Left ventricle myocardium superior (tissue), 1 donor: Measurements from ENCODE around the gene EPHA1. TPM values are rescaled to one million over a fixed set of nuclear protein-coding genes. Genes with fewer than 3 reads are reported as not detected.

Experiments
- ATAC-seq: fragments of 200-7000 bp; cut with Tn5 transposase; one replicate; pipeline ENCODE4 v1.9.1; 2020; ENCODE audit warnings: mild to moderate bottlenecking, moderate library complexity
- DNase-seq: peaks from one replicate; pipeline ENCODE4 v3.0.0-alpha.2; 2020
- intact Hi-C: fragments of 100-400 bp; cut with micrococcal nuclease; formaldehyde crosslinking; loops from one replicate; pipeline ENCODE4 v1.11.0; 2022
- total RNA-seq: library from RNA; stranded (reverse); fragmentation: NEBNext Ultra II Directional; extraction: Animal tissue kit (Norgen Biotek cat#: 25700); gene quantifications from one replicate; pipeline ENCODE4 v1.2.1, GENCODE V29; 2021
- donor health status: DM: no; HTN: yes; CAD: no; lungs with severe emphysema.

The EPHA1 gene
- total RNA-seq, 1 donor from 2014 or later: not detected

DNA sequence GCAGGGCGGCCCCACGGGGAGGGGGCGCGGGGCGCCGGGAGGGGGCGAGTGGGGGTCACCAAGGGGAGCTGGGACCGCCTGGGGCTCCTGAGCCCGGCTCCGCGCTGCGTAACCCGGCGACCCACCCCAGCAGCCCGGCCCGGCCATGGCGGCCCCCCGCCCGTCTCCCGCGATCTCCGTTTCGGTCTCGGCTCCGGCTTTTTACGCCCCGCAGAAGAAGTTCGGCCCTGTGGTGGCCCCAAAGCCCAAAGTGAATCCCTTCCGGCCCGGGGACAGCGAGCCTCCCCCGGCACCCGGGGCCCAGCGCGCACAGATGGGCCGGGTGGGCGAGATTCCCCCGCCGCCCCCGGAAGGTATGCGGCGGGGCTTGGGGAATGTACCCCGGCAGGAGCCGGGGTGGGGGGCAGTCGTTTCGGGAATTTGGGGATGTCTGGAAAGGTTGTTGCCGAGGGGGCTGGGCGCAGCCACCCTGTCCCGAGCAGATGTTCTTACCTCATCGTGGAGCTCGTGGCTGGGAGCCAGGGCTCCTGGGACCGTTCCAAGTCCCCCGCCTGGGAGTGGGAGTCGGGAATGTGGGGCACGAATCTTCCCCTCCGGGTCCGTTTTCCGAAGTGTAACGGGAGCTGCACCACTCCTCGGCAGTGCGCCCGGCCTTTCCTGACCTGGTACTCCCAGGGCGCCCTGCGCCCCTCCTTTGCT is 27.1 kb downstream of the EPHA1 start:
- ATAC-seq (peak; percentile 3), DNase-seq (peak; percentile 87)
- intact Hi-C loops: no loop called here

DNA sequence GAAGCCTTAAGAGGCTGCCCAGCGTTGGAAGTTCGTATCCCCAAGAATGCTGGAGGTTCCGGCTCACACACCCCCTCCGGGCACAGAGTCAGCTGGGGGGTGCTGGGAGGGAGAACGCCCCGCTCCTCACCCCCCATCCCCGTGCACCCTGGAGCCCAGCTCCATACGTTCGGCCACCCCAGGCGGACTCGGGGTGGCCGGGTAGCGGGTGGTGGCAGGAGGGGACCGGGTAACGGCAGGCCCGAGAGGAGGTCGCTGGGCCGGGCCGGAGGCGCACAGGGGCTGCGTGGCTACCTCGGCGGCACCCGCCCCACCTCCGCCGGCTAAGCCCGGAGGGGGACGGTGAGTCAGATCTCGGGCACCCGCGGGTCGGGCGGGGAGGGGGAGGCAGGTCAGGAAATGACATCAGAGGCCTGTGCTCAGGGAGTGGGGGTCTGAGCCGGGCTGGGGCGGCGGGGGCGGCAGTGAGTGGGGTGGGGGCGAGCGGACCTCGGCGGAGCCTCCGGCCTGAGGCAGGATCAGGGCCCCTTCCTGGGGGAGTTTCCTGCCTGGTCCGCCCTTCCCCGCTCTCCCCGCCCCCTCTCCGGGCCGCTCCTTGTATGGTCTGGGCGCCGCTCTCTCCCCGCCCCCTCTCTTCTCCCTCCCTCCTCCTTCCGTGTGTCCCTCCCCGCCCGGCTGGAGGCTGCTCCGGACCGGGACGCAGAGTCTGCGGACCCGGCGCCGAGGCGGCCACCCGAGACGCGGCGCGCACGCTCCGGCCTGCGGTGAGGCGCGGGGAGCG is 27.8 kb downstream of the EPHA1 start, which contains the start of gene ZYX:
TSS of gene ZYX (plus strand) at position 700 of the 781 bp plus-strand sequence. CDS start 227 bp downstream, outside the sequence.
- ATAC-seq (peak; percentile 93), DNase-seq (peak; percentile 97)
- intact Hi-C loops: no loop called here

DNA sequence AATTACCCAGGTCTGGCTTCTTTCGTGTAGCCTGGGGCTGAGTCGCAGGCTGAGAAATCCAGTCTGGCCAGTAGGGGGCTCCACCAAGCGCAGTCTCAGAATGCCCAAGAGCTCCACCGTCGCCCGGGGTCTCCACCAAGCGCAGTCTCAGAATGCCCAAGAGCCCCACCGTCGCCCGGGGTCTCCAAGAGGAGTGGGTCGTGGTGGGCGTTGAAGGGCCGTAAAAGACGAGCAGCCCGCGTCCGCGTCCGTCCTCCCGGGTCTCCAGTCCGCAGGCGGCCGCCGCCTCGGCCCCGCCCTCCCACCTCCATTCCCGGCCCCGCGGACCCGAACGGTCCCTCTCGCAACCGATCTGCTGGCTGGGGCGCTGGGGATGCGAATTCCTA is 28.4 kb downstream of the EPHA1 start:
- DNase-seq: peak; percentile 93
- intact Hi-C loops: no loop called here

DNA sequence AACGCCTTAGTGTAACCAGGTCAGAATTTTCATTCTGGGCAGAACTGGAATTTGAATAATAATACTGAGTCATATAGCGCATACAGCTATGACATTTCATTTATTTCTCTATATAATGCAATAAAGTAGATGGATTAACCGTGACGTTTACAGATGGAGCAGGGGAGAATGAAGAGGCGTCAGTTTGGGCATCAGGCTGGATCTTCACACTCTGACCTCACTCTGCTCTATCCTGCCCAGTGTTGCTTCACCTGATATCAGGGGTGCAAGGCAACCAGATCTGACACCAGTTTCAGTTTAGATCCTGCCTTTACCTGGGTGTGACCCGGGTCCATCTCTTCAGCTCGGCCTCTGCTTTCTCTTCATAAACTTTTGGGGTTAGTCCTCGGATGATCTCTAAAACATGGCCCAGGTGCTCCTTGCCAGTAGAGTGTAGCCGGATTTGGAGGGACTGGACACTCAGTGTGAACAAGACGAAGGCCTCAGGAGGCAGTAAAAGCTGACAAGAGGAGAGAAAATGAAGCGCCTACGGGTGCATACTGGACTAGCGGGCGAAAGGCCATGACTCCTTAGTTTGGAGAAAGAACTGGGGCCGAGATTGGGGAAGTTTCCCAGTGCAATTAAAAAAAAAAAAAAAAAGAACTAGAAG is 28.9 kb downstream of the EPHA1 start:
- peak; percentile 0 for ATAC-seq
- DNase-seq: no peak
- intact Hi-C loops: no loop called here

More for the DNA sequence above, 28.4 kb downstream of the EPHA1 start:
- peak; percentile 77 for ATAC-seq

DNA sequence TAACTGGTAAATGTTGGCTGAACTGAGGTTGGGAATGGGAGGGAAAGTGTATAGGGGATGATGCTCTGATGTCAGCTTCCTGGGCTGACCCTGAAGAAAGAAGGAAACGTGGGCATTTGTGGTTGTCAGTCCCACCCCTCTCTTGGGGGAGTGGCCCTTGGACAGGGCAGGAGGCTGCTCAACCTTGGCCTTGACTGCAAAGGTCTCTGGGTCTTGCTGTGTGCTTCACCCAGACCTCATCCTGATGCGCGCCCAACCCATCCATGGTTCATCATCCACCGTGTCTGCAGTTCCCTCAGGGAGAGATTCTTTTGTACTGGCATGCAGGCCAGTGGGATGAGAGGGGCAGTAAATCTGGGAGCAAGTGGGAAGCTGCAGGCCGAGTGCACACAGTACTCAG is 32.3 kb downstream of the EPHA1 start:
- DNase-seq (no peak), ATAC-seq (no peak)
- intact Hi-C loops: no loop called here

DNA sequence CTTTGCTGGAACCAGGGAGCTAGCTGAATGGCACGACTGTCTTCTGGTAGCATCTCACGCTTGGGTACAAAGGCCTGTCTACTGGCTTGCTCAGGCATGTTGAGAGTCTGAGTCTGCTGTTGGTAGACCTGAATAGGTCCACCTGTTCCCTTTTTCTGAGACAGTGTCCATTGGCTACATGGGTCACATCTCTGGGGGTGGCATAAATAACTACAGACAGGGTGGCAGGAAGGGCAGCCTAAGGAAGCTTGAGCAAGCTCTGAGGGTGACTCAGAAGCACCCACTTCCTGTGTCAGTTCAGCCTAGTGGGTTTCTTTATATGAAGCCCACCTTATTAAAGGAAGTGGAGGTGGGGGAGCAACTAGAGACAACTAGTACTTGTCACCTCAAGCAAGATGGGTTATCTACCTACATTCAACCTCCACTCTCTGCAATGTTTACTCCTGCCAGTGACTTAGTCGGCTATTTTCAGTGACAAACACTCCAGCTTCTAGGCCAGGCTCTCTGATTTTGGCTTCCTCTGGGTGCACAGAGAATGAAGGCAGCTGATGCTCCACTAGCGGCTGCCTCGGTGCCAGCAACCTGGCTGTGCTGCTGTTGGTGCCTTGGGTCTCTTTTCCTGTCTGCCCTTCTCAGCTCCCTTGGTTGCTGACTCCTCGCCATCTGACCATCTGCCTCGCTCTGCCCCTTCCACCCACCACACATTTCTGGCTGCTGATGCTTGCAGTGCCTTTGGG is 33.2 kb downstream of the EPHA1 start:
- intact Hi-C loops: no loop called here
- DNase-seq (peak; percentile 28), ATAC-seq (no peak)

DNA sequence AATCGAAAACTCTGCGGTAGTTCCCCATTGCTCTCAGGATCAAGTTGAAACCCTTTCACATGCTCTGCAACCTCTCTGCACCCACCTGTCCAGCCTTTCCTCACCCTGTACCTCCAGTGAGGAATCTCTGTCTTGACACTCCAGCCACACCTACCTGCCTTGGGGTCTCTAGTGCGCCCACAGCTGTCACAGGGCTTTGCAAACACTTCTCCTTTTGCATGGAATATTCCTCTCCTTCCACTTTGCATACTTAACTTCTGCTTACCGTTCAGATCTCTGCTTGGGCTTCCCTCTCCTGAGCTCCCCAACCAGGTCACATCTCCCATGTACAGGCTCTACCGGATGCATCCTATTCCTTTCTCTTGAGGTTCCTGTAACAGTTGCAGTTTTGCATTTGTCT is 34.1 kb downstream of the EPHA1 start:
- DNase-seq (no peak), ATAC-seq (peak; percentile 24)
- intact Hi-C loops: no loop called here

DNA sequence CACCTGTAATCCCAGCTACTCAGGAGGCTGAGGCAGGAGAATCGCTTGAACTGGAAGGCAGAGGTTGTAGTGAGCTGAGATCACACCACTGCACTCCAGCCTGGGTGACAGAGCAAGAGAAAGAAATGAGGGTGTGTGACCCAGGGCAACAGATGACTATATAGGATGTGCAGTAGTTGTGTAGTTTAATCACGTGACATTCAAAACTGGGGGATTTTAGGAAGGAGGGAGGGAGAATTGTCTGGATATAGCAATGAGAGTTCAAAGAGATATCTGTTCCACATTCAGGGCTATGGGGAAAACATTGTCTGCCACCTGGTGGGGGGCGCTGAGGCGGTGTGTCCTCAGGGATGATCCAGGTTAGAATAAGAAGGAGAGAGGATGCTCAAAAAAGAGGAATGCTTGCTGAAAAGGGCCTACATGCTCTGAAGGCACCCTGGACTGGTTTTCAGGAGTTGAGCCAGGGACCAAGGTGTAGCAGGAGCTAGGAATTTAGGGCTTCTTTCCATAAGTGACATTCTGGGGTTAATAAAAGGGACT is 35.3 kb downstream of the EPHA1 start:
- ATAC-seq (no peak), DNase-seq (no peak)
- intact Hi-C loops: no loop called here

DNA sequence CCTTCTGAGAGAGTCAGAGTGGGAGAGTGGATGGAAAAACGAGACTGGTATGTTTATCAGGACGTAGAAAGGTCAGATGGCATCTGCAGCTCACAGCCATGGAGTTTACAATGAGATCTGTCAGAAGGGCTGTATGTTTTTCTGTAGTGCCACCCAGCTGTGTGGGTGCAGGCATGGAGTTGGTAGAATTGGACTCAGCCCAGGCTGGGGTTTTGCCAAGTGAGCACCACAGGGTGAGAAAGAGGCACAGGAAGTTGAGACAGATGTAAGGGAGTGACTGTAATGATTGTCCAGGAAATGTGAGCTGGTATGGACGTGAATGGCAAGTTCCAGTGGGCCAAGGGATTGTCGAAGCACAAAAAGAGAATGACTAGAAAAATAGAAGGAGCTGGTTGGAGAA is 36.6 kb downstream of the EPHA1 start:
- DNase-seq: peak; percentile 70
- ATAC-seq: peak; percentile 77

DNA sequence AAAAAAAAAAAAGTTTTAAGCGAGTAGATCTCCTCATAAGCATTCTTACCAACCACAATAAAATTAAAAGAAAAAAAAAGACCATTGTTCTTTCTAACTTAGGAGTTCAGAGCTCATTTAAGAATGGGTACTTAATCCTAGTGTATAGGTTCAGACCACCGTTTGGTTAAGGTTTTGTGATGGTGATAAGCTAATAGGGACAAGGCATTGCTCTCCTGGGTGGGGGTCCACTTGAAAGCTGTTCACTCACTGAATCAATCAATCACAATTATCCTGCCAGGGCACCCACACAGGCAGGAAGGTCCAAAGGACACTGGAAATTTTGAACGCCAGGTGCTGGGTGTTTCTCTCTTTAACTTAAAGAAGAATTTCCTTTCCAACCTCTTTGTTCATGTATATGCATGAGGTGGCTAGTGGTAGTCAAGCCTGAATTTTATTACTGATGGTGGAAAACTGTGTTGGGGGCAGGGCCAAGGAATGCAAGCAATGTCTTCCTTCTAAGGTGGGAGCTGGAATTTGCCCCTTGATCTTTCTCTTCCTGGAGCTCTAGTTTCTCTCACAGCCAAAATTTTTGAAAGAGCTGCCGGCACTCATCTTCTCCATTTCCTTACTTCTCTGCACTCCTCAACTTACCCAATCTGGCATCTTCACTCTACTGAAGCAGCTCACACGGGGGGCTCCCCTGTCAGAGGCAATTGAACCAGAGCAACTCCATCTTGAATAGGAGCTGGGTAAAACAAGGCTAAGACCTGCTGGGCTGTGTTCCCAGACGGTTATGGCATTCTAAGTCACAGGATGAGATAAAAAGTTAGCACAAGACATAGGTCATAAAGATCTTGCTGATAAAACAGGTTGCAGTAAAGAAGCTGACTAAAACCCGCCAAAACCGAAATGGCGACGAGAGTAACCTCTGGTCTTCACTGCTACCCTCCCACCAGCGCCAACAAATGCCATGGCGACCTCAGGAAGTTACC is 38.7 kb downstream of the EPHA1 start:
- ATAC-seq (no peak), DNase-seq (no peak)
- intact Hi-C loops: no loop called here

More for the DNA sequence above, 36.6 kb downstream of the EPHA1 start:
- intact Hi-C loops: no loop called here

DNA sequence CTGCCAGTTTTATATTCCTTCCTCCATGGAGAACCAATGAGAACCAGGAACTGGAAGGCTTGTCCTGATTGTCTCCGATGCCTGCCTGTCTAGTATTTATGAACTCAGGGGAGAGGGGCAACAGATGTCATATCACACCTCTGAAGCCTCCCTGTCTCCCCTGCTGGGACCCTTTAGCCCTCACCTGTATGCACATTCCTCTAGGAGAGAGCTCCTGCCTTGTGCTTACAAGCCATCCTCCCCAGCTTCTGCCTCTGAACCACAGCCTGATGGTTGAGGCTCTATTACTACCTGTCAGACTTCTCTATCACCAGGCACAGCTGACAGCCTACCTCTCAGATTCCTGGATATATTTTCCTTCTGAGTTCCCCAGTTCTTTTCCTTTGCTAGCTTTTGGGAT is 40.3 kb downstream of the EPHA1 start:
- intact Hi-C loops: no loop called here
- ATAC-seq (no peak), DNase-seq (no peak)

DNA sequence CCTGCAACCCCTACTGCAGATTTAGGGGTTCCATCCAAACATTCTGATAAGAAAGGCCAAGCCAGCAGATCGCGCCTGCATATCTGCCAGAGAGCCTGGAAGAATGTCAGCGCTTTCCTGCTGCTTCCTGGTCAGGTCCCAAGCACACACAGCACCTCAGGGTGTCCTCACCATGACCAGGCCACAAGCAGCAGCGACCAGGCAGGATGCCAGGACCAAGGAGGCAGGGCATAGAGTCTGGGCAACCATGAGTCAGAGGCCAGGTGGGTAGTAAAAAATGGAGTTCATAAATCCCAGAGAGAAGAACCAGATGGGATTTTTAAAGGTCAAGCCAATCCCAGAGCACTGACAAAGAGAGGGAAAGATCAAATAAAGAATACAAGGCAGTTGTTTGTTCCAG is 40.7 kb downstream of the EPHA1 start:
- intact Hi-C loops: no loop called here
- no peak for ATAC-seq
- DNase-seq: no peak

DNA sequence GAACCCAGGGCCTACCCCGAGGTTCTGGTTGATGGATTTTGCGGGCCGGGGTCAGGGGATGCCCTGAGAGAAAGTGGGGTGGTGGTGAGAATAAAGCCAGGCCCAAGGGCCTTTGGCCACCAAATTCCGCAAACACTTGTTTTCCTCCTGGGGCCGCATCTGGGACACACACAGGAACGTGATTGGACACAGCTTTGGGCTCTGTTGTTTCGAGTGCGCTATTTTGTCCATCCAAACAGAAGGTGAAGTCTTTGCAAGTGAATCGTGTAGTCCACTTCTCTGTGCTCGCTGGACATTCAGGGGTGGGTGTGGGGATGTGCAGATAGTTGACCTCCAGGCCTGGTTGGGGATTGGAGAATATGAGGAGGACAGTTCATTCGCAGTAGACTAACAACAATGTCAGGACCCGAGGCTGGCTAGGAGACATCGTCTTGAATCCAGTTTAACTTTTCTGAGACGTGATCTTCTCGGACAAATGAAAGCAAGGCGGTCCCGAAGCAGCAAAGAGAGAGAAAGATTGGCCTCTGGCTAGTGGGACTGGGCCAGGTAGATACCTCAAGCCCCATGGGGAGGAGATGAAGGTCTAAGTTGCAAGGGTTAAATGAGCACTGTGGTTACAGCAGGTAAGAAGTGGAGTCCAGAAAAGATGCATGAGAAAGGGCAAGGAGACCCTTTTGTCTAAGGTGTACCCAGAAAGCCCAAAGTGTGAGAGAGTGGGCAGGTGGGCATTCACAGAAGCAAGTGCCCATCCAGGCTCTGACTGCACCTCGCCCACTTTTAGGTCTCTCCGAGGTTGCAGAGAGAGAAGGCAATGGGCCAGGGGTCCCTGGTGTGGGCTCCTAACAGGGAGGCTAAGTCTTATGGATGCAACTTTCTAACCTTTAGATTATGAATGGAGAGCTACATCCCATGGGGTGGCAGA is 45.4 kb downstream of the EPHA1 start:
- no peak for DNase-seq
- intact Hi-C loops: no loop called here
- no peak for ATAC-seq

DNA sequence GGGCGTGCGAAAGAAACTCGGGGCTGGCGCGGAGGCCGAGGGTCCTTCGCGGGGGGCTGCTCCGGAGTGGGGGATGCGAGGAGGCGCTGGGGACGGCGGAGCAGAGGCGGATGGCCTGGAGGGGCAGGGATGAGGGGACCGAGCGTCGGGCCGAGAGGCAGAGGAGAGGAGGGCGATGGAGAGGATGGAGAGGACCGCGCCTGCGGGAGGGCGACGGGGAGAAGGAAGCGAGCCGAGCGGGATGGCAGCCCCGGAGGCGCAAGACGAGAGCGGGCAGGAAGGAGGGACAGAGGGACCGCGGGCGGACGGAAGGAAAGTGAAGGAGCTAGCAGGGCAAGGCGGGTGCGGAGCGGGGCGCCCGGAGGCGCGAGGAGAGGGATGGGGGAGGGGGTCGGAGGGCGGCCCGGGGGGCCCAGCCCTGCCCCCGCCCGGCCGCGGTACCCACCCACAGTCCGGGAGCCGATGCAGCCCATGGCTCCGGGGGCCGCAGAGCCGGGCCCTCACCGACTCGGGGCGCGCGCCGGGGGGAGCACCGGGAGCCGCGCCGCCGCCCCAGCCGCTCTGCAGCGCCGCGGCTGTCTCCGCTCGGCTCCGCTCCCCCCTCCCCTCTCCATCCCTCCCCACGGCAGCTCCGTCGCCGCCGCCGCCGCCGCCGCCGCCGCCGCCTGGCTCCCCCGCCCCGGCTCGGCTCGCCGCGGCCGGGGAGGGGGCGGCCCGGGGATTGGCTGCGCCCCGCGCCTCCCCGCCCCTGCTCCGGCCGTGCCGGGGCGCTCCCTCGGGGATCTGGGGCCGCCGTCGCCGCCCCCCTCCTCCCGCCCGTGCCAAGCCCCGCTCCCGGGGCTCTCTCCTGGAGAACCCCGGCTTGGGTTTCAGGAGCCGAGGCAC is 46.3 kb downstream of the EPHA1 start, which contains the start of gene FAM131B:
TSS of gene FAM131B (minus strand) at position 583 of the 885 bp plus-strand sequence. CDS start at position 473, 110 bp downstream.
- intact Hi-C loops: no loop called here
- ATAC-seq (peak; percentile 56), DNase-seq (no peak)

DNA sequence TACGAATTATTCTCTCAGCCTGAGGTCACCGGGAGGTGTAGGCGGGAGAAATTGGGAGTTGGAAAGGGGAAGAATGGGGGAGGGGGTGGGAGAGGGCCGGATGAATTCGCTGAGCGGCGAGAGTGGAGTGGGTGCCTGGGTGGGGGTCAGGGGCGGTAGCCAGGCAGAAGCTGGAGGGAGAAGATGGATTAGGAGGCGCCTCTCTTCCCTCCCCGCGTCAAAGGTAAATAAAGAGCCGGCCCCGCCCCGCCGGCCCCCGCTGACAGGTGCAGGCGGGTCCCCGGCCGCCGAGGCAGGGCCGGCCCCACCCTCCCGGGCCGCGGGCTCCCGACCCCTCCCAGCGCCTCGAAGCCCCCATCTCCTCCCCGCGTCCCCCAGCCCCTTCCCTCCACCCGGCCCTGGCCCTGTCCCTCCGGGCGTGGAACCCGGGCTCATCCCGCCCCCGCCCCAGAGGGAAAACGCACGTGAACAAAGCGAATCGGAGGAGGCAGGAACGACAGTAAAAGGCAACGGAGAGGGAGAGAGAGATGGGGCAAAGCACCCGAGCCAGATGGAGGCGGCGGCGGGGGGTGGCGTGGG is 47.0 kb downstream of the EPHA1 start:
- no peak for DNase-seq
- intact Hi-C loops: no loop called here
- ATAC-seq: no peak
